HK-2 (cell line): ENCODE results near the gene COL6A2.

ENCODE experiments used
- DNase-seq: peaks from one replicate; pipeline ENCODE4 v3.0.0-alpha.2; 2018; ENCODE audit not compliant: unreplicated experiment

COL6A2 gene

DNA sequence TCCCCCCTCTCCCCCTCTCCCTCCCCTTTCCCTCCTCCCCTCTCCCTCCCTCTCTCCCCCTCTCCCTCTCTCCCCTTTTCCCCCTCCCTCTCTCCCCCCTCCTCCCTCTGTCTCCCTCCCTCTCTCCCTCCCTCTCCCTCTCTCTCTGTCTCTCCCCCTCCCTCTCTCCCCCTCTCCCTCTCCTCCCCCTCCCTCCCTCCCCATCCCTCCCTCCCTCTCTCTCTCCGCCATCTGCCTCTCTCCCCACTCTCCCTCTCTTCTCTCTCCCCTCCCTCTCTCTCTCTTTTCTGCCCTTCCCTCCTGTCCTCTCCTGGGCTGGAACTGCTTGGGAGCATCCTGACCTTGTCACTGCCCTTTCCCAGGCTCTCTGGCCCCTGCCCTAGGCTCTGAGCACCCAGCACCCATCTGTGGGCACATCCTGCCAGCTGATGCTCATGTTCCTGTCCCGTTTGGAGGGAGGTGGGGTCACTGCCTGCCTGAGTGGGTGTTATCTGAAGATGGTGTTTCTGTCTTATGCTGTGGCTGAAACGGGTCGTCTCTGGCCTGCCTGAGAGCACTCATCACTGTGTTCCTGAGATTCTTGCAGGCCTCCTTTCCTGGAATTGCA is 46.7 kb downstream of the COL6A2 start:
- DNase-seq: no peak

DNA sequence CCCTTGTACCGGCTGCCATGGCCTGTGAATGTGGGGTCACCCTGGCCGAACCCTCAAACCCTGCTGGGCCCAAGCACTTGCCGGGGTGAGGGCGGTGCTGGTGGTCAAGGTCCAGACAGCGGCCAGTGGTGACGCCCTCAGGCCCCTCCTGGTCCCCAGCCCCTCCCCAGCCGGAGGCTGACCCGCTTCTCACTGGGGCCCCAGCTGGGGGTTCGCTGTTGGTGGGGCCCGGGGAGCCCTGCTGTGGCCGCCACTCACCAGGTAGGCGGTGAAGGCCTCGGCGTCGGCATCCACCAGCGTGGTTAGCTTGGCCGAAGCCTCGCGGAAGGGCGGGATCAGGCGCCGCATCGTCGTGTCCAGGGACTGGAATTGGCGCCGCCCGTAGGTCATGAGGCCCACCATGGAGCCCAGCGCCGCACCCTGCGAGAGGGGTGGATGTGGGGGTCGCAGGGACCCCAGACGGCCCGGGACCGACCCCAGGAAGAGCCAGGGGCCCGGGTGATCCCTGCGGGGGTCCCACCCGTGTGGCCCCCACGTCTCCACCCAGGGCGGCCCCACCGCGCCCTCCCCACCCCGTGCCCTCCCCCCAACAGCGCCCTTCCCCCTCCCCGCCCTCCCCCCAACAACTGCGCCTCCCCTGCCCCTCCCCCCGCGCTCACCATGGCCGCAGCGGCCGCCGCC is 47.4 kb downstream of the COL6A2 start:
- DNase-seq: no peak

DNA sequence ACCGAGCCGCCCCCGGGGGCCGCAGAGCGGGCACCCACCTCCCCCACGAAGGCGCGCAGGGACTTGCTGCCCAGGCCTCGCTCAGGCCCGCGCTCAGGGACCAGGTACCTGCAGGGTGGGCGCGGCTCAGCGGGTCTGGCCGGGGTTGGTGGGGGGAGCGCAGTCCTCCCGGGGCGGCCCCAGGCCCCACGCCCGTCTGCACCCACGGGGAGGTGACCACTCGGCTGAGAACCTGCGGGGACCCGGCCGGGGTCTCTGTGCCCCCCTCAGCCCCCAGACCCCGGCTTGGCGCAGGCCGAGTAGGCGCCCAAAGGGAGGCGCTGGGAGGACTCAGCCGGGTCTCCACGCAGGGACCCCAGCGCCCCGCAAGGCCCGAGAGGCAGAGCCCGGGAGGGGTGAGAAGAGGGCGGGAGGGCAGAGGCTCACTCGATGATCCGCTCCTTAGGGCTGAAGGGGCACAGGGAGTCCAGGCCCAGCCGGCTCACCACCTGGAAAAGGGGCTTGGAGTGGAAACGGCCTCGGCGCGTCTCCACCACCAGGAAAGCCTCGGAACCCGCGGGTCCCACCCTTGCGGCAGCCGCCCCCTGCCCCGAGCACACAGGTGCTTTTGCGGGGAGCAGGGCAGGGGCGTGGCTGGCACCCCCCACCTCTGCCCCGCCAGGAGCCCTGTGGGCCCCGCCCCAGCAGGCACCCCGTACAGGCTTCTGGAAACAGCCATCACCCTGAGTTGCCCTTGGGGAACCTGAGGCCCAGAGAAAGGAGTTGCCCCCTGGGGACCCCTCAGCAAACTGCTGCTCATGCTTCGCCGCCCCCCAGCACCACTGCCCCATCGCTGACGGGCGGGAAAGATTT is 48.2 kb downstream of the COL6A2 start:
- DNase-seq: no peak

DNA sequence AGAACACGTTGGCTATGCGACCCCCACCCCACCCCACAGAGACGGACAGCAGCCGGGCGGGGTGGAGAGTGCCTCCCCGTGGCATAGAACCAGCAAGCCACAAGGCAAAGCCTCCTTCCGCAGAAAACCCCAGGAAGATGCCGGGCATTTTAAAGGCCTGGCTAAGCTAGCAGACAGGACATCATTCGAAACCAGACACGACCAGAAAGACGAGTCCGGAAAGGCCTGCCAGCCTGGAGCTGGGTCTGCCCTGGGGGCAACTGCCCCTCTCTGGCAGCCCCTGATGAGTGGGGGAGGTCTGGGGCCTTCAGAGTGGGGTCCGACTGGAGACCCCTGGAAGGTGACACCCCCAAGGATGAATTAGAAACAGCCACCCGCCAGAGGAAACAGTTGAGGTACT is 48.9 kb downstream of the COL6A2 start:
- DNase-seq: no peak

DNA sequence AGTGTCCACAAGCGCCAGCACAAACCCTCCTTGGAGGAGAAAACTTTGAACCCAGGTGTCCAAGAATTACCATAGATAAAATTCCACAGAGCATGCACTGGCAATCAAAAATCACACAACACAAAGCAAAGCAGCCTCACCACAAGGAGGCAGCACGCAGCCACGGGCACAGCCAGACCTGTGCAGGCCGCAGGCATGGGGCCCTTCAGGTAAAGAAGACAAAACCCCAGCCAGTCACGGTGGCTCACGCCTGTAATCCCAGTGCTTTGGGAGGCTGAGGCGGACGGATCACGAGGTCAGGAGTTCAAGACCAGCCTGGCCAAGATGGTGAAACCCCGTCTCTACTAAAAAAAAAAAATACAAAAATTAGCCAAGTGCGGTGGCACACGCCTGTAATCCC is 49.5 kb downstream of the COL6A2 start:
- peak; percentile 45 for DNase-seq

DNA sequence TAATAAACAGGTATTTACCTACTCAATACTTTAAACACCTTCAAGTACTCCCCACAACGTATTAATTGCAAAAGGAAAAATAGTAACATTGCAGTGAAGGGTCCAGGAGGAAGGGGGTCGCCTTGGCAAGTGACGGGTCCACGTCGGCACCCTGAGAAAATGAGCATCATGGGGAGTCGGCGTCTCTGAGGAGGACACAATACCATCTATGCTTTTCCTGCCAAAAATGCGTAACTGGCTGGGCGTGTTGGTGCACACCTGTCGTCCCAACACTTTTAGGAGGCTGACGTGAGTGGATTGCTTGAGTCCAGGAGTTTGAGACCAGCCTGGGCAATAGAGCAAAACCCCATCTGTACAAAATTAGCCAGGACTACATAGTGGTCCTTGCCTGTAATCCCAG is 50.2 kb downstream of the COL6A2 start:
- no peak for DNase-seq

DNA sequence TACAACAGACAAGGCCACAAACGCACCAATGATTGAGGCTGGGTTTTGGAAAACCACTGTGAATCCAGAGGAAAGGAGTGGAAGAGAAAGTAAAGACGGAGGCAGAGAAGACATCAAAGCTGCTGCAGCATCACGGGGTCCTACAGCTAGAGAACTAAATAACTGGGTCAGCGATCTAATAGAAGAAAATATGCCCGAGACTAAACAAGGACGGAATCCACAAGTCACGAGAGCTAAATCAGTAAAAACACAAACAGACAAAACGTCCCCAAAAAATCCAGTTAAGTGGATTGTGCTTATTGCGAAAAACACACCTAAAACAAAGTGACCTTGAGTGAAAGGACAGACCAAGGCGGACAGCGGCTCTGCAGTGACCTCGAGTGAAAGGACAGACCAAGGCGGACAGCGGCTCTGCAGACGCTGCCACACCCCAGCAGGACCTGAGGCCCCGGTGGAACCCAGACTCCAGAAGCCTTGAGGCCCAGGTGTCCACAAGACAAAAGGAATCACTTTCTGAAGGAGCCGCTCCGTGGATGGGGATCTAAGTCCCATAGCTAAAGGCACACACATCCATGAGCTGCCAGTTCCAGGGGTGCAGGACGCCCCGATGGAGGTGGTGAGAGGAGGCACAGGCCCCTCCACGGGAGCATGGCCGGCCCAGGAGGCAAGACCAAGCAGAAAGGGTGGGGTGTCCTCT is 51.4 kb downstream of the COL6A2 start:
- DNase-seq: no peak

DNA sequence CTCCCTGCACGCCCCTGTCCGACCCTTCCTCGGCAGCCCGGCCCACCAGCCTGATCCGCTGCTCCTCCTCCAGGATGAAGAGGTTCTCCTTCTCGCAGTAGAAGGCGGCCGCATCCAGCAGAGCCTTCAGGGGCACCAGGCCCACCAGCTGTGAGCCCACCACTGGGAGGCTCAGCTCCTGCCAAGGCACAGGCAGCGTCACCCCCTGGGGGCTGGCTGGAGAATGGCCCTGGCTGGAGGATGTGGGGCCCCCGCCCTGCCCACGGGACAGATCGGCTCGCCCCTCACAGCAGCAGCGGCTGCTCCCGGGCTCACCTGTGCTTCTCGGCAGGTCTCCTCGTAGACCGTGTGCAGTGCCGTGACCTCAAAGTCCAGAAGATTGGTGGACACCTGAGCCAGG is 52.2 kb downstream of the COL6A2 start:
- no peak for DNase-seq

DNA sequence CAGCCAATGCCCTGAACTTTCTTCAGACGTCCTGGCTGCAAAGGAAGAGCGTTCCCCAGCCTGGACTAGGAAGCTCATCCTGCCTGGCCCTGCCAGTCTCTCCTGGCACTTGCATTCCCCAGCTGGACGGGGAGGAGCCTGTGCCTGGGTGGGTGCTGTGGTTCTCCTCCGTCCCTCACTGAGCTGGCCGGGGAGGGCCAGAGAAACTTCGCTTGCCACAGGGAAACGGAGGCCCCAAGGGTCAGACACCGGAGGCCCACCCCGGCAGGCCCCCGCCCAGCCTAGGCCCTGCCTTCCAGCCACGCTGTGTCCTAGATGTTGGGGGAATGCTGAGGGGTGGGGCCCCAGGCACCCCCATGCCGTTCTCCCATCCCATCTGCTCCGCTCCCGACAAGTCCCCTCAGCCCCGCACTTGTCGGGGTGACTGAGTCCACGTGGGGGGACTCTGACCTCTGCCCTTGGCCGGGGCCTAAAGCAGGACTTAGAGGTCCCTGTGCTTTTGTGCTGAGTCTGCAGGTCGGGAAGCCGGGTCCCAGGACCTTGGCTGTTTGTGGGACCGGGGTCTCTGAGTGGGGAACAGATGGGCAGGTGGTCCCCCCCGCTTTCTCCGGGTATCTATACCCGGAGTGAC is 52.7 kb downstream of the COL6A2 start:
- no peak for DNase-seq

DNA sequence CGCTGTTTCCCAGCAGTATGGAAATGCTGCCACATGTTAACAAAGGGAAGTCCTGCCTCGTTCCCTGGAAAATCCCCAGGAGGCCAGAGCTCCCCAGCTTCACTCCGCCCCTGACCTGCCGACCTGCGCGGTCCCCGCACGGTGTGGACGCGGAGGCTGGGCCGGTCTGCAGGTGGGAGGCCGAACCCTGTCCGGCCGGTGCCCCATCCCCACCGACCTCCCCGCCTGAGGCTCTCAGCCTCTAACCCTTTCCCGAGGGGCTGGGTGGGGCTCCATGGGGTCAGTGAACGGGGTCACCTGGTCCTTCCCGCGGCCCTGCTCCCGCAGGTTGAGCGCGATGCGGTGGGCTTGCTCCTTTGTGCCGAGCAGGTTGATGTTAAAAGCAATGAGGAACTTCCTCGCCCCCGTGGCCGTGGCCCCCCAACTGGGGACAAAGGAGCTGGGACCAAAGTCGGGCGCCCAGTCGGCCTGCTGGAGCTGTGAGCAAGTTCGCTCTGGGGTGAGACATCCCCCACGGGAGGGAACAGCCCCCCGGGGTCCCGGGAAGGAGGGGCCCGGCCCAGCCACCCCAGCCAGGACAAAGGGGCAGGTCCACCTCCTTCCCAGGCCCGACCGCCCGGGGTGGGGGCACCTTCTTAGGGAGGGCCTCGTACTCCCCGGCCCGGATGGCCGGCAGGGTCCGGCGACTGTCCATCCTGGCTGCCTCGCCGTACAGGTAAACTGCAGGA is 53.5 kb downstream of the COL6A2 start:
- no peak for DNase-seq

DNA sequence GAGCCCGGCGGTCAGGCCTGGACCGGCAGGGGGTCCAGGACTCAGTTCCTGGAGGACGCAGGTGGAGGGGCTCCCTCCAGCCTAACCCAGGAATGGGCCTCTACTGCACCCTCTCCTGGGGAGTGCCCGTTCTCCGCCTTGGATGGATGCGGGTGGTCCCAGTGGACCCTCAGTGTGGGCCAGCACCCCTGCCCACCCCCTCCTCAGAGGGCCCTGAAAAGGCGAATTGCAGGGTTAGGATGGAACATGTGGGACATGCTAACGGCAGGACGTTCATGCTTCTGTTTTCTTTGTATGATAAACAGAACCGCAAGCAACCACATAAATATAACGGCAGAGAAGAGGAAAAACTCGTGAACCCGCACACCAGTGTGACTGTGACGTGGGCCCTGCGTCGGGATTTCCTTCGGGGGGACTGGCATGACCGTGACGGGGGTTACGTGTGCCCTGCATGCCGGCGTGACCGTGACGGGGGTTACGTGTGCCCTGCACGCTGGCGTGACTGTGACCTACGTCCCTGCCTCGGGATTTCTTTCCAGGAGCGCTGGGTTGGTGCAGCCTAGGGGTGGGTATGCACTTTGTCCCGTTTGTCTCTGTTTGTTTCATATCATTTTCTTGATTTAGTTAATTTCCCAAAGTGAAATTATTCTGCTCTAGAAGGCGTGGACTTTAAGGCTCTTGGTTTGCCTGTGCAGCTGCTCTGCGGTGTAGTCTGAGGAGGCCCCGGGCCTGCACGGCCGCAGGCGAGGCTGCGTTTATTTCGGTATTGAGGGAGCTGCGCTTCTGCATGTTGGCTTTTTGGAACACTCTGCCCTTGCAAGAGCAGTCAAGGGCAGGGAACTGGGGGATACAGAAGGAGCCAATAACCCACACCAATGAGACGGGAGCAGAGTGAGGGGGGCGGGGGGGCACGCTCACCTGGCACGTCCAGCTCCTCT is 54.3 kb downstream of the COL6A2 start:
- no peak for DNase-seq

DNA sequence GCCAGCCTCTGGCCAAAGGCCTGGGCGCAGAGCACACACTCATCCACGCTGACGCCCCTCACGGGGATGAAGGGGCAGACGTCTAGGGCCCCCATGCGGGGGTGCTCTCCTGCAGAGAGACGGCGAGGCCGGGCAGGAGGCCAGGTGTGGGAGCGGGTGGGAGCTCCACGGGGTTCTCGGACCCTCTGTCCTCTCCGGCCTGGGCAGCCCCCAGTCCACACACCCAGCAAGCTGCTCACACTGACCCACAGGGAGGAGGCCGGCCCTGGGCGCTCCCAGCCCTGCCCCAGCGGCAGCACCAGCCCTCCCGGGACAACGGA is 55.0 kb downstream of the COL6A2 start:
- no peak for DNase-seq

DNA sequence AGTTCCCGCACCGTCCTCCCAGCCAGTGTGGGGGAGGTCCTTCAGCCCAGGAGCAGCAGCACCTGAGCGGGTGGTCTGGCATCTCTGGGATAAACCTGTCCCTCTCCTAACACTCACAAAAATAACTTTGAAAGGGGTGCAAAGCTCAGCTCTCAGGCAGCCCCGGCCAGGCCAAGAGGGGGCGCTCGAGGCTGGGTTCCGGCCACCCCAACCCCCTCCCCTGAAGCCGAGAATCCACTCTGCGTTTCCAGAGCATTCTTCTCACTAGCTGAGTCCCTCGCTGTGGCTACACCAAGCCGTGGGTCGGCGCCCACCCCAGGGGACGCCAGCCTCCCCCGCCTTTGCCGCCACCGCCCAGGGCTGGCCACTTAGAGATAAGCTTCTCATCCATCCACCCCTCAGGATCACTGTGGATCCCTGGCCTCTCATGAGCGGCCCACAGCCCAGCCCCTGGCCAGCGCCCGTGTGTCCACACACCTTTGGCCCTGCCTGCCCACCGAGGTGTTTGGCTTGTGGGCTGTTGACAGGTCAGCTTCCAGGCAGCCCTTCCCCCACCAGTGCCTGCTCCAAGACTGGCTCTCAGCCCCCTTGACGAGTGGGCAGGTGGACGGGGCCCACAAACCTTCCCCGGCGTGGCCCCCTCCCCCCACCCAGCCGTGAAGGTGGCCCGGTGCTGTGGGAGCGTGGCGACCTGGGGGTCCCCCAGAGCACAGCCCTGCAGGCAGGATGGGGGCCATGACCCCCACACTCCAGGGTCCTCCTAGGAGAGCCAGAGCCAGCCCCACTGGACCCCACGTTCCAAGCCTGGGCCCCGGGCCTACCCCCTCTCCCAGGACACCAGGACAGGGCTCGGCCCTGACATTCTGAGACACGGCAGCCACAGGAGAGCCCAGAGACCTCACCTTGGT is 55.6 kb downstream of the COL6A2 start:
- no peak for DNase-seq

DNA sequence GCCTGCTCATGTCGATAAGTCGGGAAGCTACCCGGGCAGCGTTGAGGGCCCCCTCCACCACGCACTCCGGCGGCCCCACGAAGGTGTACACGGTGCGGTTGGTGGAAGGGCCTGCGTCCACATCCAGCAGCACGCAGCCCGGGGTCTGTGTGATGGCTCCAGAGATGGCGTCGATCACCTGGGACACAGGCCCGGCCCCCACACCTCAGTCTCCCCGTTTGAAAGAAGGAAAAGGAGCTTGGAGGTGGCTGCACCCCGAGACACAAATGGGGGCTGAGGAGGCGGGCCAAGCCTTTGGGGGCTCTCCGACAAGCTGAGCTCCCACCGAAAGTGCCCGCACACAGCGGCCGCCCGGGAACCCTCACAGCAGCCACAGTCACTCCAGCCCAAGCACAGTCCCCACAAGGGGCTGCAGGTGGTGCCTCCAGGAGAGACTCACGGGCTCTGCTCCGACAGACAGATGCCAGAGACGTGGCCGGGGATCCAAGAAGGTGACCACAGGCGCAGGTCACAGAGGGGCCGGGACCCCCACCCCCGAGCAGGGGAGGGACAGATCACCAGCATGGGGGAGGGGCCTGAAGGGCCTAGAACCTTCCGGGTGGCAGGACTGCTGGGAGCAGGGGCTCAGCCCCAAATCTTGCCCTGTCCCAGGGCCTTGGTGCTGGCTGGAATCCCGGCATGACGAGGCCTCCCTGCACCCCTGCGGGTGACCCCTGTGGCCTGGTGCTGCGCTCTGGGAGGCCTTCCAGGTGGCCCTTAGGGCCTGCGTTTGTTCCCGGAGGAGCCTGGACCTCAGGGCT is 56.4 kb downstream of the COL6A2 start:
- DNase-seq: no peak

DNA sequence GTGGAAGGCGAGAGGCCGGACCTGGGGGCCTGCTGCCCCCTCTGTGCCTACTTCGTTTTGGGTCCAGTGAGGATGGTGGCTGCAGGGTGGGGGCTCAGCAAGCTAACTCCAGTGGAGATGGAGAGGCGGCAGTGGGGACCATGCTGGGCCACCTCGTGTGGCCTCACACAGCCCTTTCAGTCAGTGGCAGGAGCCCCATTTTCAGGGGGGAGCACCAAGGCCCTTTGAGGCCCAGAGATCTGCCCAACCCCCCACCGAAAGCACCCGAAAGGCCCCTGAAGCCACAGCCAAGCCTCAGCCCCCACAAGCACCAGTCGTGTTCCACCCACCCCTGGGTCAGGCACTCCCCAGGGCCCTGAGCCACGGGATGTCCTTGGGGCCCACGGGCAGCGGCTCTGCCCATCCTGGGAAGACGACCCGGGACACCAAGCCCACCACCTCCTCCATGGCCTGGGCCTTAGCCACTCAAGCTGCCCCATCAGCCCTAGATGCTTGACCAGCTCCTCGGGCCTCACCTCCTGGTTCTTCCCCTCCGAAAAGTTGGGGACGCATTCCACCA is 57.1 kb downstream of the COL6A2 start:
- no peak for DNase-seq

DNA sequence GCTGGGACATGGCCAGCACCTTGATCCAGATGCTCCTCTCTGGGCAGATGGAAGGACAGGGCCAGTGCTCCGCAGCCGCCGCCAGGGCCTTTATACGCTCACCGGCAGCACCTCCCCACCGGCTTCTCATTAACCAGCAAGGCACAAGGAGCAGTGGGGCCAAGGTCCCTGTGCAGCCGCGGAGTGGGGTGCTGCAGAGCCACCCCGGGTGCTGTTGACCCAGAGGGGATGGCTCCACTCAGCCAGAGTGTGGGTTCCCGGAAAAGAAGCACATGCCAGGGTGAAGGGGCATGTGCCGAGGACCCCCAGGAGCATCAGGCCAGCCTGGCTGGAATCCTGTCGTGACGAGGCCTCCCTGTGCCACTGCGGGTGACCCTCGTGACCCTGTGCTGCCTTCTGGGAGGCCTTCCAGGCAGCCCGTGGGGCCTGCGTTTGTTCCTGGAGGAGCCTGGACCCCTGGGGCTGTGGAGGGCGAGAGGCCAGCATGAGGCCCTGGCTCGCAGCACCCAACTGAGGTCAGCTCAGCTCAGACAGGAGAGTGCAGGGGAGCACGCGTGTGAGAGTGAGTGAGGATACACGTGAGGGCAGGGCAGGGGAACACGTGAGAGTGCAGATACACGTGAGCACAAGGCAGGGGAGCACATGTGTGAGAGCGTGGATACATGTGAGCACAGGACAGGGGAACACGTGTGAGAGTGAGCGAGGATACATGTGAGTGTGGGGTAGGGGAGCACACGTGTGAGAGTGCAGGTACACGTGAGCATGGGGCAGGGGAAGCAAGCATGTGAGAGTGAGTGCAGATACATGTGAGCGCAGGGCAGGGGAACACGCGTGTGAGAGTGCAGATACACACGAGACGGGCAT is 57.8 kb downstream of the COL6A2 start, which contains the start of gene FTCD:
FTCD (minus strand) TSS at position 66 of the 864 bp plus-strand sequence; CDS start at position 10, 56 bp downstream.
- no peak for DNase-seq

DNA sequence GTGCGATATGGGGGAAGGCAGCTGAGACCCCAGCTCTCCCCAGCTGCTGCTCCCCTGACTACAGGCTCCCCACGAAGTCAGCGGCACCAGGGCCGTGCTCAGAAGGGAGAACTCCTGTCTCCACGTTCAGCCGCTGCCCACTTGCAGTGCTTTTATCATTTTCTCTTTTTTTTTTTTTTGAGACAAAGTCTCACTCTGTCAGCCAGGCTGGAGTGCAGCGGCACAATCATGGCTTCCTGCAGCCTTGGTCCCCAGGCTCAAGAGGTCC is 58.4 kb downstream of the COL6A2 start:
- DNase-seq: no peak
